Activated T-helper 2 cell treated with anti-CD3 and anti-CD28 coated beads, Interferon-gamma antibody, Interleukin-2, Interleukin-4, amounts not matched to agents 10 μg/mL and 5 μg/mL and 100 μg/mL, durations not matched to agents 14 hours and 24 hours and 36 hours (primary cell): ENCODE results near the gene DNALI1. TPM values are rescaled to one million over a fixed set of nuclear protein-coding genes. Genes with fewer than 3 reads are reported as not detected.
"Not testable (repeated sequence)": the region's sequence is repeated elsewhere in the genome, so short reads cannot be mapped to it uniquely, and the experiment has no call there.

Source experiments
- DNase-seq: peaks from one replicate; pipeline ENCODE4 v3.0.0; 2021; ENCODE audit warnings: low spot score
- H3K27ac Mint-ChIP-seq: one replicate; pipeline ENCODE4 v1.8.0; 2021; ENCODE audit warnings: mixed read lengths
- H3K27me3 Mint-ChIP-seq: one replicate; pipeline ENCODE4 v1.8.0; 2021; ENCODE audit warnings: low read depth, mixed read lengths
- H3K36me3 Mint-ChIP-seq: one replicate; pipeline ENCODE4 v1.8.0; 2021; ENCODE audit warnings: low read depth, mixed read lengths
- H3K4me1 Mint-ChIP-seq: one replicate; pipeline ENCODE4 v1.8.0; 2021; ENCODE audit warnings: low read depth, mixed read lengths
- H3K4me3 Mint-ChIP-seq: one replicate; pipeline ENCODE4 v1.8.0; 2021; ENCODE audit warnings: low read depth, mild to moderate bottlenecking, moderate library complexity, mixed read lengths
- H3K9me3 Mint-ChIP-seq: one replicate; pipeline ENCODE4 v1.8.0; 2021; ENCODE audit warnings: mixed read lengths
- intact Hi-C: fragments of 100-400 bp; cut with micrococcal nuclease; formaldehyde crosslinking; loops from one replicate; pipeline ENCODE4 v1.15.1; 2023
- total RNA-seq: library from RNA; stranded (reverse); gene quantifications from 2 replicates; pipeline ENCODE4 v1.2.3, GENCODE V29; 2022

DNALI1 gene
- total RNA-seq, result not detected in 2 replicates

GRCh38 chr1:37556712-37557196 lies at the start of gene DNALI1:
DNALI1 (plus strand) TSS chr1:37556940; CDS start chr1:37556995, 55 bp downstream.
- H3K27me3 Mint-ChIP-seq, result no peaks in the 10 kb centered on the region
- DNase-seq, result peak; percentile 26
- peaks cover 21% of the 10 kb centered on the region for H3K36me3 Mint-ChIP-seq
- intact Hi-C loops, result no loop called here
- no peaks in the 10 kb centered on the region for H3K9me3 Mint-ChIP-seq
- H3K27ac Mint-ChIP-seq, result no peak within 1 kb of the TSS
- H3K4me1 Mint-ChIP-seq, result peaks cover 27% of the 10 kb centered on the region
- H3K4me3 Mint-ChIP-seq, result no peak within 1 kb of the TSS

- Mint-ChIP-seq H3K27ac (no peak overlapping the region), H3K4me3 (no peak overlapping the region), H3K27me3 (no peaks in the 10 kb centered on the region), H3K4me1 (peaks cover 26% of the 10 kb centered on the region), H3K9me3 (no peaks in the 10 kb centered on the region), H3K36me3 (peaks cover 72% of the 10 kb centered on the region)
- intact Hi-C loops, result no loop called here
- DNase-seq, result no peak
Measured at GRCh38 chr1:37509181-37509580, 47.6 kb upstream of the DNALI1 start.

- Mint-ChIP-seq H3K27ac (peak overlapping the region; percentile 88), H3K9me3 (no peaks in the 10 kb centered on the region), H3K27me3 (no peaks in the 10 kb centered on the region), H3K4me3 (peak overlapping the region; percentile 93), H3K36me3 (peaks cover 37% of the 10 kb centered on the region), H3K4me1 (peaks cover 34% of the 10 kb centered on the region)
- DNase-seq, result peak; percentile 36
- intact Hi-C loops, result loop anchor here (2.0 to 5.0 kb wide), 2 partner anchors 35 to 38 kb away; partner anchors contain the start of gene SNIP1
Measured at GRCh38 chr1:37513795-37514349, 42.9 kb upstream of the DNALI1 start.

GRCh38 chr1:37514350-37515184 lies 42.2 kb upstream of the DNALI1 start, which contains the start of gene MEAF6:
MEAF6 (minus strand) TSS chr1:37514766; CDS start chr1:37514746, 20 bp downstream.
- peak; percentile 81 for DNase-seq
- peaks cover 30% of the 10 kb centered on the region for H3K36me3 Mint-ChIP-seq
- peaks cover 34% of the 10 kb centered on the region for H3K4me1 Mint-ChIP-seq
- no peaks in the 10 kb centered on the region for H3K9me3 Mint-ChIP-seq
- H3K27ac Mint-ChIP-seq, result peak within 1 kb of the TSS; percentile 95
- intact Hi-C loops, result loop anchor here (2.0 to 5.0 kb wide), 2 partner anchors 36 to 38 kb away; partner anchors contain the start of gene SNIP1
- H3K27me3 Mint-ChIP-seq, result no peaks in the 10 kb centered on the region
- peak within 1 kb of the TSS; percentile 93 for H3K4me3 Mint-ChIP-seq

DNA sequence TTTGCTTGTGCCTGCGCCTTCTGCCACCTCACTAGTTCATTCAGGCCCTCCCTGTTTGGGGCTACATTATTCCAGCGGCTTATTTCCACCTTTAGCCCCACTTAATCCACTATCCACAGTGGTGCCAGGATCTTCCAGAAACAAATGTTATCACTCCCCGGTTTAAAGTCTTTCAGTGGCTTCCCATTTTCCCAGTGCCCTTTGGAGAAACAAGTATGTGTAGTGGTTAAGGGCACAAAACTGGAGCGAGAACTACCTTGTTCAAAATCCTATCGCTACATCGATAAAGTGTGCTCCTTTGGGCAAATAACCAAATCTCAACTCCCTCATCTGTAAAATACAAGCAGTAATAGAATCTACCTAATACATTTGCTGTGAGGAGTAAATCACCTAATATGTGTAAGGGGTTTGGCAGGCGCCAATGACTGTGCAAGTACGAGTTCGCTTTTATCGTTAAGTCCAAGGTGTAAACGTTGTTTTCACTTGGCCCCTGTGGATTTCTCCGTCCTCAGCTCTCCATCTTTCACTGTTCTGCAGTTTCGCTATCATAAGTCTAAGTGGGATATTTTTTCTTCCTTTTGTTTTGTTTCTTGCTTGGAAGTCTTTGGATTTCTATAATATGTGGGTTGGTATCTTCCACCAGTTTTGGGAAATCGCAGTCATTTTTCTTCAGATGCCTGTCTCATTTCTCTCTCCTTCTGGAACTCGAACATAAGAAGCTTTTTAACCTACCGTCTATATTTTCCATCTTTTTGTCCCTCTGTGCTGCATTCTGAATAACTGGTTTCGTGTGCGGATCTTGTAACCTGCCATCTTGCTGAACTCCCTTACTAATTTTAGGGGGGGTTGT lies 41.3 kb upstream of the DNALI1 start:
- Mint-ChIP-seq H3K27me3 (no peaks in the 10 kb centered on the region), H3K27ac (peak overlapping the region; percentile 95), H3K9me3 (no peaks in the 10 kb centered on the region), H3K36me3 (peaks cover 25% of the 10 kb centered on the region), H3K4me1 (peaks cover 36% of the 10 kb centered on the region), H3K4me3 (peak overlapping the region; percentile 88)
- no peak for DNase-seq
- intact Hi-C loops, result loop anchor here (2.0 kb wide), 1 partner anchor 37 kb away; no protein-coding TSS in a partner anchor

DNA sequence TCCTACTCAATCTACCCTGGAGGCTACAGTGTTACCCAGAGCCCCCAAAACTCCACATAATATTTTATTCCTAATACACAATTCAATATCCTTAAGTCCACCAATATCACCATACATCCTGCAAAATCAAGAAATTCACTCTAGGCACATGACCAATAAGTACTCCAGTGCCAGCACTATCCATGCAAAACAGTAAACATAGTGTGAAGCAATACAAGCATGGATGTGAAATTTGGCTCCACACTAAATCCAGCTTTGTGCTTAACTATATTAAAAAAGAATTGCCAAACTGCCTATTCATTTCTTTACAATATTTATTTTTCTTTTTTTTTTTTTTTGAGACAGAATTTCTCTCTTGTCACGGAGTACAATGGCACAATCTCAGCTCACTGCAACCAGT lies 39.2 kb upstream of the DNALI1 start:
- no peak overlapping the region for H3K4me3 Mint-ChIP-seq
- no peaks in the 10 kb centered on the region for H3K9me3 Mint-ChIP-seq
- no peak overlapping the region for H3K27ac Mint-ChIP-seq
- no peak for DNase-seq
- H3K27me3 Mint-ChIP-seq, result no peaks in the 10 kb centered on the region
- peaks cover 10% of the 10 kb centered on the region for H3K36me3 Mint-ChIP-seq
- intact Hi-C loops, result no loop called here
- peaks cover 28% of the 10 kb centered on the region for H3K4me1 Mint-ChIP-seq

DNA sequence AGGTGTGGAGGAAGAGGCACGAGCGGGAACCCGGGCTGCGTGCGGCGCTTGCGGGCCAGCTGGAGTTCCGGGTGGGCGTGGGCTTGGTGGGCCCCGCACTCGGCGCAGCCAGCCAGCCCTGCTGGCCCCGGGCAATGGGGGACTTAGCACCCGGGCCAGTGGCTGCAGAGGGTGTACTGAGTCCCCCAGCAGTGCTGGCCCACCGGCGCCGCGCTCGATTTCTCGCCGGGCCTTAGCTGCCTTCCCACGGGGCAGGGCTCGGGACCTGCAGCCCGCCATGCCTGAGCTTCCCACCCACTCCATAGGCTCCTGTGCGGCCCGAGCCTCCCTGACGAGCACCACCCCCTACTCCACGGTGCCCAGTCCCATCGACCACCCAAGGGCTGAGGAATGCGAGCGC lies 38.5 kb upstream of the DNALI1 start:
- H3K27me3 Mint-ChIP-seq, H3K9me3 Mint-ChIP-seq, H3K27ac Mint-ChIP-seq, H3K36me3 Mint-ChIP-seq, DNase-seq, H3K4me3 Mint-ChIP-seq, intact Hi-C loops: not testable (repeated sequence)
- peaks cover 23% of the 10 kb centered on the region for H3K4me1 Mint-ChIP-seq

GRCh38 chr1:37518929-37519328 lies 37.8 kb upstream of the DNALI1 start:
- H3K36me3 Mint-ChIP-seq, intact Hi-C loops, H3K9me3 Mint-ChIP-seq, H3K27me3 Mint-ChIP-seq, DNase-seq: not testable (repeated sequence)
- H3K4me1 Mint-ChIP-seq, result peaks cover 19% of the 10 kb centered on the region
- peak overlapping the region; percentile 73 for H3K4me3 Mint-ChIP-seq
- H3K27ac Mint-ChIP-seq, result peak overlapping the region; percentile 69

GRCh38 chr1:37519613-37520012 lies 37.1 kb upstream of the DNALI1 start:
- intact Hi-C loops, result no loop called here
- Mint-ChIP-seq H3K4me1 (peaks cover 19% of the 10 kb centered on the region), H3K36me3 (peaks cover 7% of the 10 kb centered on the region), H3K27ac (no peak overlapping the region), H3K9me3 (peaks cover 9% of the 10 kb centered on the region), H3K27me3 (no peaks in the 10 kb centered on the region), H3K4me3 (peak overlapping the region; percentile 73)
- no peak for DNase-seq

DNA sequence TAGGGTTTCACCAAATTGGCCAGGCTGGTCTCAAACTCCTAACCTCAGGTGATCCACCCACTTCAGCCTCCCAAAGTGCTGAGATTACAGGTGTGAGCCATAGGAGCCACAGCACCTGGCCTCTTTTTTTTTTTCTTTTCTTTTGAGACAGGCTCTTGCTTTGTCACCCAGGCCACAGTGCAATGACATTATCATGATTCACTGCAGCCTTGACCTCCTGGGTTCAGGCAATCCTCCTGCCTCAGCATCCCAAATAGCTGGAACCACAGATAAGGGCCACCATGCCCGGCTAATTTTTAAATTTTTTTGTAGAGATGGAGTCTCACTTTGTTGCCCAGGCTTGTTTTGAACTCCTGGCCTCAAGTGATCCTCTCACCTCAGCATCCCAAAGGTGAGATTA lies 26.9 kb upstream of the DNALI1 start:
- H3K4me3 Mint-ChIP-seq, intact Hi-C loops, H3K27ac Mint-ChIP-seq, H3K27me3 Mint-ChIP-seq, H3K36me3 Mint-ChIP-seq, DNase-seq, H3K9me3 Mint-ChIP-seq, H3K4me1 Mint-ChIP-seq: not testable (repeated sequence)

DNA sequence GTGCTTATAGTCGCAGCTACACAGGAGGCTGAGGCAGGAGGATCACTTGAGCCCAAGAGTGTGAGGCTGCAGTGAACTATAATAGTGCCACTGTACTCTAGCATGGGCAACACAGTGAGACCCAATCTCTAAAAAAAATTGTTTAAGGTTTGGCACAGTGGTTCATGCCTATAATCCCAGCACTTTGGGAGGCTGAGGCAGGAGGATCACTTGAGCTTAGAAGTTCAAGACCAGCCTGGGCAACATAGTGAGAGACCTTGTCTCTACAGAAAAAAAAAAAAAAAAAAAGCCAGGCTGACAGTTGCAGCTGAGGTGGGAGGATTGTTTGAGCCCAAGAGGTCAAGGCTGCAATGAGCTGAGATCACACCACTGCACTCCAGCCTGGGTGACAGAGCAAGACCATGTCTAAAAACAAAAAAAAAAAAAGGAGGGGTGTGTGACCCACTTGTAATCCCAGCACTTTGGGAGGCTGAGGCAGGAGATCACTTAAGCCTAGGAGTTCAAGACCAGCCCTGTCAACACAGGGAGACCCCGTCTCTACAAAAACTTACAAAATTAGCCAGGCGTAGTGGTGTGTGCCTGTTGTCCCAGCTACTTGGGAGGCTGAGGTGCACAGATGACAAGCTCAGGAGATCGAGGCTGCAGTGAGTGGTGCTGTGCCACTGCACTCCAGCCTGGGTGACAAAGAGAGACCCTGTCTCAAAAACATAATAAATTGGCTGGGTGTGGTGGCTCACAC lies 24.2 kb upstream of the DNALI1 start:
- intact Hi-C loops, H3K27me3 Mint-ChIP-seq, H3K27ac Mint-ChIP-seq, DNase-seq, H3K4me3 Mint-ChIP-seq, H3K4me1 Mint-ChIP-seq, H3K9me3 Mint-ChIP-seq: not testable (repeated sequence)
- H3K36me3 Mint-ChIP-seq, result peaks cover 26% of the 10 kb centered on the region
